ENCODE results near the gene PTPRG. TPM values are rescaled to one million over a fixed set of nuclear protein-coding genes. Genes with fewer than 3 reads are reported as not detected.

The PTPRG gene
- total RNA-seq, 2 donors from 2014 or later = 76.5 to 108 TPM

DNA sequence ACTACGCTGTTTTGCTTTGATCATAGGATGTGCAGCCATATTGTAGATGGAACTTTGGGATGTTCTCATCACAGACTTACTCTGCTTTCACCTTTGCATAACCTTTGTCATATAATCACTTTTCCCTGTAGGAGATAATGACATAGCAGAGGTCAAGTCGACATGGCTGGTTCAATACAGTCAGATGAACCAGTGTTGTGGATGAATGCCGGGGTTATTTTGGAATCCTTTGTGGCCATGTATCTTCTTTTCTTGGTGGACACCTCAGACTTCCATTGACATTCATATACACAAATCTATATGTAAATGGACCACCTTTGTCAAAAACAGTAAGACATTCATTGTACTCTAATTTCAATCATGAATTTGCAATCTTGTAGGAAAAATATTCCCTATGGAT, 180.2 kb downstream of the PTPRG start:
- Mint-ChIP-seq H3K9me3 (no peaks in the 10 kb centered on the region), H3K27me3 (ENCODE audit: insufficient read depth) (no peaks in the 10 kb centered on the region), H3K36me3 (ENCODE audit: low read depth) (peaks cover 13% of the 10 kb centered on the region), H3K4me3 (no peak overlapping the region), H3K27ac (no peak overlapping the region), H3K4me1 (peaks cover 10% of the 10 kb centered on the region)
- WGBS, 2 experiments (ENCODE audit: insufficient coverage in 1 of 2, insufficient read length in 1 of 2) = 93 to 95% methylated on average over 3 of the region's 3 CpGs
- no peaks in the 10 kb centered on the region for H3K4me1 ChIP-seq (ENCODE audit: control insufficient read depth, insufficient read depth, low read length)
- no peak overlapping the region for H3K9ac ChIP-seq (ENCODE audit: extremely low read depth, low read length, poor library complexity, severe bottlenecking)
- no peak for DNase-seq
- no peak overlapping the region for H3K4me3 ChIP-seq (ENCODE audit: low read length)
- H3K9me3 ChIP-seq (ENCODE audit: control insufficient read depth, low read length) = no peaks in the 10 kb centered on the region
- H3K27me3 ChIP-seq (ENCODE audit: control insufficient read depth, insufficient read depth, low read length, poor library complexity, severe bottlenecking) = no peaks in the 10 kb centered on the region
- peaks cover 6% of the 10 kb centered on the region for H3K36me3 ChIP-seq (ENCODE audit: control insufficient read depth, insufficient read depth, low read length)
- no peak overlapping the region for H3K27ac ChIP-seq (ENCODE audit: low read depth, low read length)
- TF ChIP-seq, protein P1, sequence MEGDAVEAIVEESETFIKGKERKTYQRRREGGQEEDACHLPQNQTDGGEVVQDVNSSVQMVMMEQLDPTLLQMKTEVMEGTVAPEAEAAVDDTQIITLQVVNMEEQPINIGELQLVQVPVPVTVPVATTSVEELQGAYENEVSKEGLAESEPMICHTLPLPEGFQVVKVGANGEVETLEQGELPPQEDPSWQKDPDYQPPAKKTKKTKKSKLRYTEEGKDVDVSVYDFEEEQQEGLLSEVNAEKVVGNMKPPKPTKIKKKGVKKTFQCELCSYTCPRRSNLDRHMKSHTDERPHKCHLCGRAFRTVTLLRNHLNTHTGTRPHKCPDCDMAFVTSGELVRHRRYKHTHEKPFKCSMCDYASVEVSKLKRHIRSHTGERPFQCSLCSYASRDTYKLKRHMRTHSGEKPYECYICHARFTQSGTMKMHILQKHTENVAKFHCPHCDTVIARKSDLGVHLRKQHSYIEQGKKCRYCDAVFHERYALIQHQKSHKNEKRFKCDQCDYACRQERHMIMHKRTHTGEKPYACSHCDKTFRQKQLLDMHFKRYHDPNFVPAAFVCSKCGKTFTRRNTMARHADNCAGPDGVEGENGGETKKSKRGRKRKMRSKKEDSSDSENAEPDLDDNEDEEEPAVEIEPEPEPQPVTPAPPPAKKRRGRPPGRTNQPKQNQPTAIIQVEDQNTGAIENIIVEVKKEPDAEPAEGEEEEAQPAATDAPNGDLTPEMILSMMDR (conservative IDR thresholded peaks at IDR 0.05) = no peak

DNA sequence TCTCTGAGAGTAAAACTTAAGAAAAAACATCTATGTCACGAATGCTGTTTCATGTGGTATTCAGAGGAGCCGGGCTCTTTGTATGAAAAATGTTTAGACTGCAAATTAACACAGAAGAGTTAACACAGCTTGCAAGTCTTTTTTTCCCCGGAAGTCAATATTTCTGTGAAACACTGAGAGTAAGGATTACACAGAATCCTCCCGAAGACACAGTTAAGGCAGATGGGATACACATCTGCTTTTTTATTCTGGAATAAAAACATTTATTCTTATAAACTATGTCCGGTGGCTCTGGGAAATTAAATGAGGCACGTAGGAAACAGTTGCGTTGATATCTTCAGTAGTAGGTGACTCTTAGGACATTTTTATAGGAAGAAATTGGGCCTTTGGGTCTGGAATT, 180.6 kb downstream of the PTPRG start:
- H3K9me3 Mint-ChIP-seq = no peaks in the 10 kb centered on the region
- Histone ChIP-seq H3K4me3 (ENCODE audit: low read length) (no peak overlapping the region), H3K36me3 (ENCODE audit: control insufficient read depth, insufficient read depth, low read length) (peaks cover 1% of the 10 kb centered on the region), H3K9me3 (ENCODE audit: control insufficient read depth, low read length) (no peaks in the 10 kb centered on the region), H3K4me1 (ENCODE audit: control insufficient read depth, insufficient read depth, low read length) (no peaks in the 10 kb centered on the region), H3K27ac (ENCODE audit: low read depth, low read length) (no peak overlapping the region), H3K27me3 (ENCODE audit: control insufficient read depth, insufficient read depth, low read length, poor library complexity, severe bottlenecking) (no peaks in the 10 kb centered on the region), H3K9ac (ENCODE audit: extremely low read depth, low read length, poor library complexity, severe bottlenecking) (no peak overlapping the region)
- H3K36me3 Mint-ChIP-seq (ENCODE audit: low read depth) = peaks cover 8% of the 10 kb centered on the region
- TF ChIP-seq, protein P1 (conservative IDR thresholded peaks at IDR 0.05) = no peak
- DNase-seq = no peak
- WGBS, 2 experiments (ENCODE audit: insufficient coverage in 1 of 2, insufficient read length in 1 of 2) = 86 to 89% methylated on average over 3 to 7 of the region's 7 CpGs
- no peaks in the 10 kb centered on the region for H3K27me3 Mint-ChIP-seq (ENCODE audit: insufficient read depth)
- no peak overlapping the region for H3K4me3 Mint-ChIP-seq
- H3K27ac Mint-ChIP-seq = no peak overlapping the region
- H3K4me1 Mint-ChIP-seq = peaks cover 10% of the 10 kb centered on the region

DNA sequence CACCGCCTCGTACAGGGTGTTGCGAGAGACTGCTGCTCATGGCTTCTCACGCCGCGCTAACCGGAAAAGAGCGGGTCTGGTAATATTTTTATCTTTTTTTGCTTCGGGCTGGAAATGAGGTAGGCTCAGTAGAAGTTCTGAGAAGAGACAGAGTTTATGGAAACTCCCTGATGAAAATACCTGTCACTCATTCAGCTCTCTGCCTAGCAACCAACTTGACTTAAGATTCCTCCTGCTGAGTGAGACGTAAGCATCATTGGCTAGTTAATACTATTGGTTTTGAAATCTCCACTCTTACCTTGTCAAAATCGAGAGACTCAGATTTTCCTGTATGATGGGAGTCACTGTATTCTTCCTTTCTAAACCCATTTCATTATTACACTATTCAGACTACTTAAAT, 181.7 kb downstream of the PTPRG start:
- Histone ChIP-seq H3K9me3 (ENCODE audit: control insufficient read depth, low read length) (no peaks in the 10 kb centered on the region), H3K4me3 (ENCODE audit: low read length) (no peak overlapping the region), H3K27me3 (ENCODE audit: control insufficient read depth, insufficient read depth, low read length, poor library complexity, severe bottlenecking) (no peaks in the 10 kb centered on the region), H3K27ac (ENCODE audit: low read depth, low read length) (no peak overlapping the region), H3K9ac (ENCODE audit: extremely low read depth, low read length, poor library complexity, severe bottlenecking) (no peak overlapping the region), H3K36me3 (ENCODE audit: control insufficient read depth, insufficient read depth, low read length) (no peaks in the 10 kb centered on the region), H3K4me1 (ENCODE audit: control insufficient read depth, insufficient read depth, low read length) (no peaks in the 10 kb centered on the region)
- no peak for DNase-seq
- TF ChIP-seq, protein P1 (conservative IDR thresholded peaks at IDR 0.05) = no peak
- Mint-ChIP-seq H3K4me1 (peaks cover 15% of the 10 kb centered on the region), H3K36me3 (ENCODE audit: low read depth) (peaks cover 6% of the 10 kb centered on the region), H3K4me3 (no peak overlapping the region), H3K27me3 (ENCODE audit: insufficient read depth) (no peaks in the 10 kb centered on the region), H3K27ac (no peak overlapping the region), H3K9me3 (no peaks in the 10 kb centered on the region)
- WGBS, 2 experiments (ENCODE audit: insufficient coverage in 1 of 2, insufficient read length in 1 of 2) = 87 to 94% methylated on average over 9 to 11 of the region's 11 CpGs
